HEK293T (cell line): ENCODE data around the gene ZNF256.

Source experiments
- BHLHE40 ChIP-seq: fragments of 450-650 bp; IDR thresholded peaks from 2 replicates; pipeline ENCODE4 v1.6.1; 2016; ENCODE audit warnings: mild to moderate bottlenecking, moderate library complexity, borderline replicate concordance
- ELF4 ChIP-seq: fragments of 450-650 bp; IDR thresholded peaks from 2 replicates; pipeline ENCODE4 v1.6.1; 2017; ENCODE audit warnings: antibody characterized with exemption
- FOXA1 ChIP-seq: fragments of 450-650 bp; IDR thresholded peaks from 2 replicates; pipeline ENCODE4 v1.6.1; 2016; ENCODE audit warnings: mild to moderate bottlenecking
- FOXK2 ChIP-seq: fragments of 450-650 bp; IDR thresholded peaks from 2 replicates; pipeline ENCODE4 v1.6.1; 2016; ENCODE audit warnings: mild to moderate bottlenecking
- FOXM1 ChIP-seq: fragments of 450-650 bp; IDR thresholded peaks from 2 replicates; pipeline ENCODE4 v1.6.1; 2017; ENCODE audit warnings: mild to moderate bottlenecking, borderline replicate concordance
- HDGF ChIP-seq: fragments of 450-650 bp; IDR thresholded peaks from 2 replicates; pipeline ENCODE4 v1.6.1; 2017; ENCODE audit warnings: antibody characterized with exemption, borderline replicate concordance
- NFRKB ChIP-seq: fragments of 450-650 bp; IDR thresholded peaks from 2 replicates; pipeline ENCODE4 v1.6.1; 2016; ENCODE audit warnings: mild to moderate bottlenecking, moderate library complexity
- SP1 ChIP-seq: fragments of 450-650 bp; IDR thresholded peaks from 2 replicates; pipeline ENCODE4 v1.6.1; 2017
- SUZ12 ChIP-seq: fragments of 450-650 bp; IDR thresholded peaks from 2 replicates; pipeline ENCODE4 v1.6.1; 2016; ENCODE audit warnings: mild to moderate bottlenecking
- TARDBP ChIP-seq: fragments of 450-650 bp; IDR thresholded peaks from 2 replicates; pipeline ENCODE4 v1.6.1; 2016

DNA sequence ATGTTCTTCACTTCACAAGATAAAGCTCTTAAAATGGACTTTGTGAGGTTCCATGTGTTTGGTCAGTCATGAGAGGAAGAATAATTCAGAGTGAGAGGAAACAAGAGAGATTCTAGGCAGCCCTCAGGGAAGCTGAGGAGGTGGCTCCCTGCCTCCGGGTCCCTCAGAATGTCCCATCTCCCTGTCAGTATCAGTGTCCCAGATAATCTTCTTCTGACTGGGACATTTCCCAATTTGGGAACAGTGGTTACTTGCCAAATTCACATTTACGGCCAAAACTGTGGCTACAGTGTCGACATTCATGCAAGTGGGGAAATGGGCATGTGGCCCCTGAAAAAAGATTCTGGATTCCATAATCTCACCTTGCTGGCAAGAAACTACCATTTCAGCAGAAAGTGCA is 40.1 kb downstream of the ZNF256 start:
- TF ChIP-seq FOXM1 = no peak
- no peak for TF ChIP-seq SP1
- TF ChIP-seq NFRKB = no peak
- no peak for TF ChIP-seq FOXK2
- TF ChIP-seq SUZ12 = no peak
- TF ChIP-seq FOXA1 = no peak
- TF ChIP-seq BHLHE40 = no peak
- TF ChIP-seq ELF4 = no peak
- TF ChIP-seq TARDBP = no peak
- TF ChIP-seq HDGF = no peak
